Neural progenitor cell (in vitro differentiated cells): Measurements from ENCODE around the gene SNX9. TPM values are rescaled to one million over a fixed set of nuclear protein-coding genes. Genes with fewer than 3 reads are reported as not detected.

ENCODE experiments used
- DNase-seq: peaks from one replicate; pipeline ENCODE4 v3.0.0-alpha.2; 2016; ENCODE audit warnings: low spot score
- H2AFZ ChIP-seq: fragments of 200-600 bp; sonication (generic); replicated peaks from 2 replicates; pipeline ENCODE4 v1.6.1; 2016; ENCODE audit warnings: antibody characterized with exemption
- H3F3A ChIP-seq: fragments of 200-600 bp; sonication (generic); 2 replicates; pipeline ENCODE4 v1.6.1; 2016; ENCODE audit warnings: antibody characterized with exemption, low read depth
- H3K27ac ChIP-seq: fragments of 200-600 bp; sonication (generic); 2 replicates; pipeline ENCODE4 v1.5.1; 2016; ENCODE audit warnings: mild to moderate bottlenecking
- H3K27me3 ChIP-seq: fragments of 200-600 bp; sonication (generic); 2 replicates; pipeline ENCODE4 v1.6.1; 2016; ENCODE audit warnings: mild to moderate bottlenecking, moderate library complexity
- H3K36me3 ChIP-seq: fragments of 200-600 bp; sonication (generic); 2 replicates; pipeline ENCODE4 v1.5.1; 2016
- H3K4me1 ChIP-seq: fragments of 200-600 bp; sonication (generic); 2 replicates; pipeline ENCODE4 v1.6.1; 2016; ENCODE audit warnings: mixed run types
- H3K4me2 ChIP-seq: fragments of 200-600 bp; sonication (generic); 2 replicates; pipeline ENCODE4 v1.6.1; 2016
- H3K4me3 ChIP-seq: fragments of 200-600 bp; sonication (generic); 2 replicates; pipeline ENCODE4 v1.5.1; 2016
- H3K79me2 ChIP-seq: fragments of 200-600 bp; sonication (generic); 2 replicates; pipeline ENCODE4 v1.6.1; 2016; ENCODE audit warnings: low read depth
- H3K9ac ChIP-seq: fragments of 200-600 bp; sonication (generic); 2 replicates; pipeline ENCODE4 v1.6.1; 2016
- H3K9me3 ChIP-seq: fragments of 200-600 bp; sonication (generic); 2 replicates; pipeline ENCODE4 v1.5.1; 2016; ENCODE audit warnings: low read depth
- H4K20me1 ChIP-seq: fragments of 200-600 bp; sonication (generic); 2 replicates; pipeline ENCODE4 v1.6.1; 2016; ENCODE audit warnings: low read depth
- H3K27ac Mint-ChIP-seq: 3 replicates; pipeline ENCODE4 v1.8.0; 2021; ENCODE audit warnings: mixed read lengths
- H3K27me3 Mint-ChIP-seq: 2 replicates; pipeline ENCODE4 v1.8.0; 2022; ENCODE audit warnings: low read depth, mild to moderate bottlenecking, inconsistent platforms, moderate library complexity, mixed read lengths; ENCODE audit not compliant: insufficient read depth
- H3K36me3 Mint-ChIP-seq: 3 replicates; pipeline ENCODE4 v1.8.0; 2021; ENCODE audit warnings: mixed read lengths
- H3K4me1 Mint-ChIP-seq: 3 replicates; pipeline ENCODE4 v1.8.0; 2021; ENCODE audit warnings: mixed read lengths
- H3K4me3 Mint-ChIP-seq: 3 replicates; pipeline ENCODE4 v1.8.0; 2021; ENCODE audit warnings: mild to moderate bottlenecking, moderate library complexity, mixed read lengths
- H3K9me3 Mint-ChIP-seq: 3 replicates; pipeline ENCODE4 v1.8.0; 2020; ENCODE audit warnings: mixed read lengths
- CTCF ChIP-seq: fragments of 200-600 bp; sonication (generic); IDR thresholded peaks from 2 replicates; pipeline ENCODE4 v1.5.1; 2017; ENCODE audit warnings: antibody characterized with exemption, mild to moderate bottlenecking
- EZH2 ChIP-seq: fragments of 200-600 bp; sonication (generic); IDR thresholded peaks from 2 replicates; pipeline ENCODE4 v1.6.1; 2017; ENCODE audit warnings: antibody characterized with exemption, mild to moderate bottlenecking, moderate library complexity
- EZH2phosphoT487 ChIP-seq: fragments of 200-600 bp; sonication (generic); IDR thresholded peaks from 2 replicates; pipeline ENCODE4 v1.6.1; 2017; ENCODE audit warnings: antibody characterized with exemption
- total RNA-seq: library from RNA; depleted of rRNA; stranded (reverse); fragments of >200 nt; gene quantifications from 2 replicates; pipeline ENCODE4 v1.2.3, GENCODE V29; 2015; ENCODE audit warnings: low replicate concordance

The SNX9 gene
- total RNA-seq, 1 donor from 2014 or later: 17.8 TPM

GRCh38 chr6:157982563-157983405, 159.7 kb downstream of the SNX9 start:
- Histone ChIP-seq H3K9ac (no peak overlapping the region), H3K36me3 (no peaks in the 10 kb centered on the region), H3K4me2 (peak overlapping the region; percentile 89), H3K4me1 (peaks cover 13% of the 10 kb centered on the region), H3K9me3 (no peaks in the 10 kb centered on the region), H3K27ac (no peak overlapping the region), H3K27me3 (peaks cover 54% of the 10 kb centered on the region), H3K4me3 (peak overlapping the region; percentile 69), H3F3A (peaks cover 9% of the 10 kb centered on the region), H4K20me1 (peaks cover 7% of the 10 kb centered on the region), H3K79me2 (no peaks in the 10 kb centered on the region), H2AFZ (no peak overlapping the region)
- Mint-ChIP-seq H3K4me3 (peak overlapping the region; percentile 90), H3K9me3 (no peaks in the 10 kb centered on the region), H3K36me3 (no peaks in the 10 kb centered on the region), H3K27ac (peak overlapping the region; percentile 33), H3K4me1 (peaks cover 19% of the 10 kb centered on the region), H3K27me3 (peaks cover 11% of the 10 kb centered on the region)
- peak; percentile 39 for DNase-seq
- TF ChIP-seq EZH2phosphoT487: peak; percentile 20
- TF ChIP-seq EZH2: no peak

- H3K4me2 ChIP-seq: no peak overlapping the region
Measured at GRCh38 chr6:157983406-157984119, 160.5 kb downstream of the SNX9 start.

GRCh38 chr6:157984128-157984527, 161.1 kb downstream of the SNX9 start:
- no peak overlapping the region for H2AFZ ChIP-seq
- H3K27me3 Mint-ChIP-seq: peaks cover 8% of the 10 kb centered on the region
- H3K9me3 Mint-ChIP-seq: no peaks in the 10 kb centered on the region
- no peaks in the 10 kb centered on the region for H3K79me2 ChIP-seq
- no peak overlapping the region for H3K9ac ChIP-seq
- H3K4me1 ChIP-seq: peaks cover 13% of the 10 kb centered on the region
- H3K36me3 Mint-ChIP-seq: no peaks in the 10 kb centered on the region
- H3K27me3 ChIP-seq: peaks cover 50% of the 10 kb centered on the region
- TF ChIP-seq EZH2phosphoT487 (no peak), CTCF (no peak), EZH2 (no peak)
- H3F3A ChIP-seq: peaks cover 14% of the 10 kb centered on the region
- peak overlapping the region; percentile 29 for H3K4me3 Mint-ChIP-seq
- H3K27ac Mint-ChIP-seq: no peak overlapping the region
- peaks cover 7% of the 10 kb centered on the region for H4K20me1 ChIP-seq
- no peak for DNase-seq
- no peak overlapping the region for H3K4me2 ChIP-seq
- no peak overlapping the region for H3K27ac ChIP-seq
- no peaks in the 10 kb centered on the region for H3K36me3 ChIP-seq
- H3K4me3 ChIP-seq: no peak overlapping the region
- peaks cover 19% of the 10 kb centered on the region for H3K4me1 Mint-ChIP-seq
- no peaks in the 10 kb centered on the region for H3K9me3 ChIP-seq

More at GRCh38 chr6:157983406-157984119, 160.5 kb downstream of the SNX9 start:
- H3K9ac ChIP-seq: no peak overlapping the region
- no peak for TF ChIP-seq EZH2
- no peak for TF ChIP-seq EZH2phosphoT487
- TF ChIP-seq CTCF: no peak
- no peak overlapping the region for H3K27ac ChIP-seq
- peaks cover 7% of the 10 kb centered on the region for H4K20me1 ChIP-seq
- H3K27me3 ChIP-seq: peaks cover 50% of the 10 kb centered on the region
- no peak overlapping the region for H2AFZ ChIP-seq
- Mint-ChIP-seq H3K27ac (no peak overlapping the region), H3K9me3 (no peaks in the 10 kb centered on the region), H3K27me3 (peaks cover 8% of the 10 kb centered on the region), H3K4me1 (peaks cover 19% of the 10 kb centered on the region), H3K36me3 (no peaks in the 10 kb centered on the region), H3K4me3 (peak overlapping the region; percentile 90)
- peaks cover 13% of the 10 kb centered on the region for H3K4me1 ChIP-seq
- no peak overlapping the region for H3K4me3 ChIP-seq
- peaks cover 14% of the 10 kb centered on the region for H3F3A ChIP-seq
- no peaks in the 10 kb centered on the region for H3K9me3 ChIP-seq
- no peaks in the 10 kb centered on the region for H3K79me2 ChIP-seq
- DNase-seq: no peak
- no peaks in the 10 kb centered on the region for H3K36me3 ChIP-seq
